Fibroblast of skin of right quadriceps (primary cell): Measurements from ENCODE around the gene MAMDC4.

ENCODE experiments used
- DNase-seq: peaks from one replicate; pipeline ENCODE4 v3.0.0-alpha.2; 2013

The MAMDC4 gene

DNA sequence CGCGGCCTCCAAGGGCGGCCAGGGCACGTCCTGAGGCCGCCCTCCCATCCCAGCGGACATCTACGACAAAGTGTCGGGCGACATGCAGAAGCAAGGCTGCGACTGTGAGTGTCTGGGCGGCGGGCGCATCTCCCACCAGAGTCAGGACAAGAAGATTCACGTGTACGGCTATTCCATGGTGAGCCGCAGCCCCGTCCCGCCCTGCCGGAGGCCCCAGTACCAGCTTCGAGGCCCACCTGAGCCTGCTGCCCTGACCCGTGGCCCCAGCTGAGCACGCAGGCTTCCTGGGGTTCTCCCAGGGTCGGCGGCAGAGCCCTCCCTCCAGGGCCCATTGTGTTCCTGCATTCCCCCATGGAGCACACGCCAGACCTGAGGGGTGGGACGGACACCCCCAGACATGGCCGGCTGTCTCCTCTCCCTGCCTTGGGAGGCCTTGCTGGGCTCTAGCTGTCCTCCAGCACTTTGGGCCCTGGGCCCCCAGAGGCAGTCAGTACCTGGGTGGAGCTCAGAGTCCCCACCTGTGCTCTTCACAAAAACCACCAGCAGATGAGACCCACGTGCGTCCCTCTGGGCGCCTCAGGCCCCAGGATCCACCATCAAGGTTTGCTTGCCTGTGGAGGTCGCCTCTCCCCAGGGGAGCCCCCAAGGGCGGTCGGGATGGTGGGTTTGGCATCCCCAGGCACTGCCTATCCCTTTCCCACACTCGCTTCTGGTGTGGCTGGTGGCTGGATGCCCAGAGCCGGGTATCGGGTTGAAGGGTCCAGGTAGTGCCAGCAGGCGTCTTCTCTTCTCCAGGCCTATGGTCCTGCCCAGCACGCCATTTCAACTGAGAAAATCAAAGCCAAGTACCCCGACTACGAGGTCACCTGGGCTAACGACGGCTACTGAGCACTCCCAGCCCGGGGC, 1.9 kb upstream of the MAMDC4 start:
- no peak for DNase-seq

DNA sequence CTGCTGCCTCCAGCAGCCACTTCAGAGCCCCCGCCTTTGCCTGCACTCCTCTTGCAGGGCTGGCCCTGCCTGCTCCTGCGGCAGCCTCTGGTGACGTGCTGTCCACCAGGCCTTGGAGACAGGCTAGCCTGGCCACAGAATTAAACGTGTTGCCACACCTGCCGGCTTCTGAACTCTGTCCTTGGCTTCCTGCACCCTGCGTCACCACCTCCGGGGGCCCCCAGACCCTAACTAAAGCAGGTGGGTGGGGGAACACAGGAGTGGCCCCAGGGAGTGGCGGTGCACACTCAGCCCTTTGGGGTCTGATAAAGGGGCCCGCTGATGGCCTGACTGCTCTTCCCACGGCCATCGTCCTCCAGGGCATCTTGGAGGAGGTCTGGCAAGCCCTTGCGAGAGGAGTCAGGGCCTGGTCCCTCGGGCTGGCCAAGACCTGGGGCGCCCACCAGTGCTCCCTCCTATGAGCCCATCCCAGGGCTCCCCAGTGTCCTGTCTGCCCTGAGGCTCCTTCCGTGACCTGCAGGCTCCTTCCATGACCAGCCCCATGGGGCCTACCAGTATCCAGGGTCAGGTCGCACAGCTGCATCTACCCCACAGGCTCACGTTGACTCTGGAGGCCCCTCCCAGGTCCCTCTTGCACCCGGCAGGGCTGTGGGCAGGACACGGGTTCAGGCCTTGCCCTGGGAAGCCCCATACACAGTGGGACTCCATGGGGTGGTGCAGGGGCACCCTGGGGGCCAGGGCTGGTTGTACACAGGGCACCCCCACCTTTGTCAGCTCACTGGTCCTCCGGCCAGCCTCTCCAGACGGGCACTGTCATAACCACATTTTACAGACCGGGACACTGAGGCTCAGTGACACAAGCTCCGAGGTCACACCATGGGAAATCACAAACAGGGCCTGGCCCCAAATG, 1.0 kb upstream of the MAMDC4 start:
- DNase-seq = no peak

DNA sequence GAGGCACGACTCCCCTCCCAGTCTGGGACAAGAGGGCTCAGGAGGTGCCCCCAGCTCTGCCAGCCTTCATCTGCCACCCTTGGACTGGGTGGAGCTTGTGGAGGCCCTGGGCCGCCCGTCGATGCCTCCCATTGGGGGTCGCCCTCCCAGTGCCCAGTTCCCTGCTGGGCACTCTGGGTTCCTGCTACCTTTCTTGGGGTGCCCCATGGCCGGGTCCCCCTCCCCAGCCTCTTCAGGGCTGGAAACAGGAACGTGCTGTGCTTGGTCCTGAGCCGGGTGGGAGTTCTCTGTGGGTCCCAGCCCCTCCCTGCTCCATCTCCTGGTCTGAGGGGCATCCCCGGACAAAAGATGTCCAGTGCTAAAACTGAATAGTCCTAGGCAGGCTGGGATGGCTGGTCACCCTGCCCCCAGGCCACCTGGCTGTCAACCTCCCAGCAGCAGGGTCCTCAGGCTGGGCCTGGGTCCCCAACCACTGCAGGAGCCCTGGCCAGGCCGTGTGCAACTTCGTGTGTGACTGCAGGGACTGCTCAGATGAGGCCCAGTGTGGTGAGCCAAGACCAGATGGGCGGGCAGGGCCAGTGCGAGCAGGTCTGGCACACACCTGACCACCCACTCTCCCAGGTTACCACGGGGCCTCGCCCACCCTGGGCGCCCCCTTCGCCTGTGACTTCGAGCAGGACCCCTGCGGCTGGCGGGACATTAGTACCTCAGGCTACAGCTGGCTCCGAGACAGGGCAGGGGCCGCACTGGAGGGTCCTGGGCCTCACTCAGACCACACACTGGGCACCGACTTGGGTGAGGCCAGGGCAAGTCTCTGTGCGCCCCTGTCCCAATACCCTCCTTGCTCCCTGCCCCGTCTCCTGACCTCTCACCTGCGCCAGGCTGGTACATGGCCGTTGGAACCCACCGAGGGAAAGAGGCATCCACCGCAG, 784 bp downstream of the MAMDC4 start:
- DNase-seq = no peak

DNA sequence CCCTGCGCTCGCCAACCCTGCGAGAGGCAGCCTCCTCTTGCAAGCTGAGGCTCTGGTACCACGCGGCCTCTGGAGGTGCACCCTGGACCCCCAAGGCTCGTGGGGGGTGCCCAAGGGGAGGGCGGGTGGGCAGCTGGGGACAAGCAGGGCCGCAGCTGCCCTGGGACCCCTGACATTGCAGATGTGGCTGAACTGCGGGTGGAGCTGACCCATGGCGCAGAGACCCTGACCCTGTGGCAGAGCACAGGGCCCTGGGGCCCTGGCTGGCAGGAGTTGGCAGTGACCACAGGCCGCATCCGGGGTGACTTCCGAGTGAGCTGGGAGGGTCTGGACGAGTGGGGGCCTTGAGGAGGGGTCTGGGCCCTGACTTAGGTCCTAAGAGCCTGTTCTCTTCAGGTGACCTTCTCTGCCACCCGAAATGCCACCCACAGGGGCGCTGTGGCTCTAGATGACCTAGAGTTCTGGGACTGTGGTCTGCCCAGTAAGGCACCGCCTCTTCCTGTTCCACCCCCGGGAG, 1.5 kb downstream of the MAMDC4 start:
- DNase-seq = no peak

DNA sequence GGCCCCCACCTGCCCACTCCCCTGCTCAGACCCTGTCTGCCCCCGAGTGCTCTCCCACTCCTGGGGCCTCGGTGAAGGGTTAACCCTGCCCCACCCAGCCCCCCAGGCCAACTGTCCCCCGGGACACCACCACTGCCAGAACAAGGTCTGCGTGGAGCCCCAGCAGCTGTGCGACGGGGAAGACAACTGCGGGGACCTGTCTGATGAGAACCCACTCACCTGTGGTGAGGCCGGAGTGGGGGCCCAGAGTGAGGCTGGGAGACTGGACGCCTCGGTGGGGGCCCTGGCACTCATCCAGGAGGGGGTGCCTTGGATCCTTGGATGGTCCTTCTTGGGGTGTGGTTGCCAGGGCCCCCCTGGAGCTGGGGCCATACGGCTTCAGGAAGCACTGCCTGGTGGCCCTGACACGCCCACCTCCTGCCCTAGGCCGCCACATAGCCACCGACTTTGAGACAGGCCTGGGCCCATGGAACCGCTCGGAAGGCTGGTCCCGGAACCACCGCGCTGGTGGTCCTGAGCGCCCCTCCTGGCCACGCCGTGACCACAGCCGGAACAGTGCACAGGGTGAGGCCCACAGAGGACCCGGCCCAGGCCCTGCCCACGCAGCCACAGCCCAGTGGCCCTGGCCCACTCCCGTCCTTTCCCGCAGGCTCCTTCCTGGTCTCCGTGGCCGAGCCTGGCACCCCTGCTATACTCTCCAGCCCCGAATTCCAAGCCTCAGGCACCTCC, 2.1 kb downstream of the MAMDC4 start:
- DNase-seq = no peak

DNA sequence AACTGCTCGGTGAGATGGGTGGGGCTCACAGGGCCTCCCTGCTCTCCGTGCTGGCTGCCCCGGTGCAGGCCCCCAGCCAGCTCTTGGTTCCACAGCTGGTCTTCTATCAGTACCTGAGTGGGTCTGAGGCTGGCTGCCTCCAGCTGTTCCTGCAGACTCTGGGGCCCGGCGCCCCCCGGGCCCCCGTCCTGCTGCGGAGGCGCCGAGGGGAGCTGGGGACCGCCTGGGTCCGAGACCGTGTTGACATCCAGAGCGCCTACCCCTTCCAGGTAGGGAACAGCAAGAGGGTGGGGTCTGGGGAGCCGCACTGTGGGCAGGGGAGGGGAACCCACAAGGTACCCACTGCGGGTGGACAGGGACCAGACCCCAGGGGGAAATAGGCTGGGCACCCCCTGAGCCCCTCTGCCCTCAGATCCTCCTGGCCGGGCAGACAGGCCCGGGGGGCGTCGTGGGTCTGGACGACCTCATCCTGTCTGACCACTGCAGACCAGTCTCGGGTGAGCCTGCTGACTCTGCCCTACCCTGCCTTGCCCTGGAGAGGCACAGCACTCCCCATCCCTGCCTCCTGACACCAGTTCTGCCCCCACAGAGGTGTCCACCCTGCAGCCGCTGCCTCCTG, 2.8 kb downstream of the MAMDC4 start:
- no peak for DNase-seq

DNA sequence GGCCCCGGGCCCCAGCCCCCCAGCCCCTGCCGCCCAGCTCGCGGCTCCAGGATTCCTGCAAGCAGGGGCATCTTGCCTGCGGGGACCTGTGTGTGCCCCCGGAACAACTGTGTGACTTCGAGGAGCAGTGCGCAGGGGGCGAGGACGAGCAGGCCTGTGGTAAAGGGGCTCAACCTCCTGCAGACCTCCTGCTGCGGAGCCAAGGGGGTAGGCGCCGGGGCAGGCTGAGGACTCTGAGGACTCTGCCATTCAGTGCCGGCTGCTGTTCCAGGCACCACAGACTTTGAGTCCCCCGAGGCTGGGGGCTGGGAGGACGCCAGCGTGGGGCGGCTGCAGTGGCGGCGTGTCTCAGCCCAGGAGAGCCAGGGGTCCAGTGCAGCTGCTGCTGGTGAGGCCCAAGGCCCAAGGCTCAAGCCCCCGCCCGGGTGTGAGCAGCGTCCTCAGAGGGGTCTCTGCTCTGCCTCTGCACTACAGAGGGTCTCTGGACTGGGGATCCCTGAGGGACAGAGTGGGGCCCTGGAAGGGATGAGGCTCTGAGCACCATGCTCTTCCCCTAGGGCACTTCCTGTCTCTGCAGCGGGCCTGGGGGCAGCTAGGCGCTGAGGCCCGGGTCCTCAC, 3.4 kb downstream of the MAMDC4 start:
- no peak for DNase-seq

DNA sequence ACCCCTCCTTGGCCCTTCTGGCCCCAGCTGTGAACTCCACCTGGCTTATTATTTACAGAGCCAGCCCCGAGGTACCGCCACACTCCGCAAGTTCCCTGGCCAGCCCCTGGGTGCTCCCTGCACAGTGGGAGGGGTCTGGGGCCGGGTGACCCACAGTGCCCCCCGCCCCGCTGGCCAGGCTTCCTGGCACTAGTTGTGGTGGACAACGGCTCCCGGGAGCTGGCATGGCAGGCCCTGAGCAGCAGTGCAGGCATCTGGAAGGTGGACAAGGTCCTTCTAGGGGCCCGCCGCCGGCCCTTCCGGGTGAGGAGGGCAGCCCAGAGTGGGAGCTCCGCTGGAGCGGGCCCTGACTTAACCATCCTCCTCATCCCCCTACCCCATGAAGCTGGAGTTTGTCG, 3.9 kb downstream of the MAMDC4 start:
- DNase-seq = no peak

DNA sequence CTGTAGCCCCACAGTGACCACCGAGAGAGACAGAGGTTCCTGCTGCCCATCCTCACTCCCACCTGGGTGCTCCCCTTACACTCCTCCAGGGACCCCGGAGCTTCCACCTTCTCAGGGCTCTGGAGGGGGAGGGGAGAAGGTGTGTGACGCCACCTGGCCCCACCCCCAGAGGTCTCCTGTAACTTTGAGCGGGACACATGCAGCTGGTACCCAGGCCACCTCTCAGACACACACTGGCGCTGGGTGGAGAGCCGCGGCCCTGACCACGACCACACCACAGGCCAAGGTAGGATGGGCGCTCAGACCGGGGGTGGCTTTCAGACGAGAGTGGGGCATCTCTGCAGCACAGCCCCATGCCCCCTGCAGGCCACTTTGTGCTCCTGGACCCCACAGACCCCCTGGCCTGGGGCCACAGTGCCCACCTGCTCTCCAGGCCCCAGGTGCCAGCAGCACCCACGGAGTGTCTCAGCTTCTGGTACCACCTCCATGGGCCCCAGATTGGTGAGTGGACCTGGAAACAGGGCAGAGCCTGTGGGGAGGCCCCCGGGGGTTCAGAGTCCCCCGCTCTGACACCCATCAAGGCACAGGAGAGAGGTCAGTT, 4.5 kb downstream of the MAMDC4 start:
- DNase-seq = no peak

DNA sequence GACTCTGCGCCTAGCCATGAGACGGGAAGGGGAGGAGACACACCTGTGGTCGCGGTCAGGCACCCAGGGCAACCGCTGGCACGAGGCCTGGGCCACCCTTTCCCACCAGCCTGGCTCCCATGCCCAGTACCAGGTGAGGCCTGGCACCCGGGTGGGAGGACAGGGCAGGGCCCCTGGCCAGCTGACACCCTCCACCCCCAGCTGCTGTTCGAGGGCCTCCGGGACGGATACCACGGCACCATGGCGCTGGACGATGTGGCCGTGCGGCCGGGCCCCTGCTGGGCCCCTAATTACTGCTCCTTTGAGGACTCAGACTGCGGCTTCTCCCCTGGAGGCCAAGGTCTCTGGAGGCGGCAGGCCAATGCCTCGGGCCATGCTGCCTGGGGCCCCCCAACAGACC, 5.0 kb downstream of the MAMDC4 start:
- no peak for DNase-seq

DNA sequence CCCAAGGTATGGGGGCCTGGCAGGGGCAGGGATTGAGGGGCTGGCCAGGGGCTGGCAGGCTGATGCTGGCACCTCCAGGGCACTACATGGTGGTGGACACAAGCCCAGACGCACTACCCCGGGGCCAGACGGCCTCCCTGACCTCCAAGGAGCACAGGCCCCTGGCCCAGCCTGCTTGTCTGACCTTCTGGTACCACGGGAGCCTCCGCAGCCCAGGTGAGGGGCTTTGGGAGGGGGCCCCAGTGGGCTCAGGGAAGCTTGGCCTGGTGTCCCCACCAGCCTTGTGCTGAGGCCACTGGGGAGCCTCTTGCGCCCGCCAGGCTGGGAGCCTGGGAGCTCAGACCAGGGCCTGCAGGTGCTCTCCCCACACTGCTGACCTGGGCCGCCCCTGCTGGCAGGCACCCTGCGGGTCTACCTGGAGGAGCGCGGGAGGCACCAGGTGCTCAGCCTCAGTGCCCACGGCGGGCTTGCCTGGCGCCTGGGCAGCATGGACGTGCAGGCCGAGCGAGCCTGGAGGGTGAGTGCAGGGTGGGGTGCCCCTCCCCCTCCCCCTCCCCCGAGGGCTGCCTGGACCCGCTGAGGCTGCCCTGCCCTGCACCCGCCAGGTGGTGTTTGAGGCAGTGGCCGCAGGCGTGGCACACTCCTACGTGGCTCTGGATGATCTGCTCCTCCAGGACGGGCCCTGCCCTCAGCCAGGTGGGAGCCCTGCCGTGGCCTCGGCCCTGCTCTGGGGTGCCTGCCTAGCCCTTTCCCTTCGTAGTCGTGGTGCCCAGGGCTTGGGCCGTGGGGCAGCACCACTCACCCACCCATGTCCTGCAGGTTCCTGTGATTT, 5.7 kb downstream of the MAMDC4 start:
- no peak for DNase-seq

DNA sequence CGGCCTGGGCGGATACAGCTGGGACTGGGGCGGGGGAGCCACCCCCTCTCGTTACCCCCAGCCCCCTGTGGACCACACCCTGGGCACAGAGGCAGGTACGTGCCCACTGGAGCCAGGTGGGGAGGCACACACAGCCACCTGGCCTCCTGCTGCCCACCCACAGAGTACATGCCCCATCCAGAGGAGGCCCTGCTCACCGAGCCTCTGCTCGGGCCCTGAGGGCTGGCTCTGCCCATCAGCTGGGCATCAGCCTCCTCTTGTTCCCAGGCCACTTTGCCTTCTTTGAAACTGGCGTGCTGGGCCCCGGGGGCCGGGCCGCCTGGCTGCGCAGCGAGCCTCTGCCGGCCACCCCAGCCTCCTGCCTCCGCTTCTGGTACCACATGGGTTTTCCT, 6.3 kb downstream of the MAMDC4 start:
- no peak for DNase-seq

DNA sequence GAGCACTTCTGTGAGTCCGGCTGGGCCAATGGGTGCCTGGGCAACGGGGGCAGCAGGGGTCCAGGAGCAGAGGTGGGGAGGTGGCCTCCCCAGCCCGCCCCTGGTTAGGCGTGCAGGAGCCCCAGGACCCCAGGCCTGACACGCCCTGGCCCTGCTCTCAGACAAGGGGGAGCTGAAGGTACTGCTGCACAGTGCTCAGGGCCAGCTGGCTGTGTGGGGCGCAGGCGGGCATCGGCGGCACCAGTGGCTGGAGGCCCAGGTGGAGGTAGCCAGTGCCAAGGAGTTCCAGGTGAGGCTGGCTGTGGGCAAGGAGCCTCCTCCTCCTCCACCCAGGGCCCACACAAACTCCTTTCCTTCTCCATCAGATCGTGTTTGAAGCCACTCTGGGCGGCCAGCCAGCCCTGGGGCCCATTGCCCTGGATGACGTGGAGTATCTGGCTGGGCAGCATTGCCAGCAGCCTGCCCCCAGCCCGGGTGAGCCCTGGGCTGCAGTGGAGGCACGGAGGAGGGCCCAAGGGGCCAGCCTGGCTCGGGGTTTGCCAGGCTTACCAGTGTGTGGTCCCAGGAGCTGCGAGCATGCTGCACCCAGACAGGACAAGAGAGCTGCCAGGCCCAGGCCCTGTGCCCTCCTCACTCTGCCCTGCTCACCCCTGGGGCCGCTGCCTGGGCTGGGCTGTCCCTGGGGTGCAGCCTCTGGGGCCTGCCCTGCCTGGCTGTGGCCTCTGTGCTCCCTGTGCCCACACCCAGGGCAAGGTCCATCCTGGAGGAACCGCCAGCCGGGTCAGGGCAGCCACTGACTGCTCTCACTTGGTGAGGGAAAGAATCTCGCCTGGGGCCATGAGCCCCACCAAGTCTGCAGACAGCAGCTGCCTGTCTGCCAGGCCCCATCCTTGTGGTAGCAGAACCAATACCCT, 7.0 kb downstream of the MAMDC4 start:
- no peak for DNase-seq

DNA sequence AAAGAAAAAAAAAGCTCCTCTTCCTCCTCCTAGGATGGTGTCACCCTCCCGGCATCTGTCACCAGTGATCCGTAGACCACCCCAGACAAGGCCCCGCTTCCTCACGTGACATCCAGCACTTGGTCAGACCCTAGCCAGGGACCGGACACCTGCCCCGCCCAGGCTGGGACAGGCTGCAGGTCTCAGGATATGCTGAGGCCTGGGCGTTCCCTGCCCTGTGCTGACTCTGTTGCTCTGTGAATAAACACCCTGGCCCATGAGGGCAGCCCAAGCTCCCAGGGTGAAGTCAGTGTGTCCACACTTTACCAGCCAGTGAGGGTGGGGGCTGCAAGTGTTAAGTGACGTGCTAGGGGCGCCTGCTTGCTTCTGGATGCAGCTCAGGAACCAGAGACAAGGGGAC, 8.4 kb downstream of the MAMDC4 start:
- DNase-seq = no peak

DNA sequence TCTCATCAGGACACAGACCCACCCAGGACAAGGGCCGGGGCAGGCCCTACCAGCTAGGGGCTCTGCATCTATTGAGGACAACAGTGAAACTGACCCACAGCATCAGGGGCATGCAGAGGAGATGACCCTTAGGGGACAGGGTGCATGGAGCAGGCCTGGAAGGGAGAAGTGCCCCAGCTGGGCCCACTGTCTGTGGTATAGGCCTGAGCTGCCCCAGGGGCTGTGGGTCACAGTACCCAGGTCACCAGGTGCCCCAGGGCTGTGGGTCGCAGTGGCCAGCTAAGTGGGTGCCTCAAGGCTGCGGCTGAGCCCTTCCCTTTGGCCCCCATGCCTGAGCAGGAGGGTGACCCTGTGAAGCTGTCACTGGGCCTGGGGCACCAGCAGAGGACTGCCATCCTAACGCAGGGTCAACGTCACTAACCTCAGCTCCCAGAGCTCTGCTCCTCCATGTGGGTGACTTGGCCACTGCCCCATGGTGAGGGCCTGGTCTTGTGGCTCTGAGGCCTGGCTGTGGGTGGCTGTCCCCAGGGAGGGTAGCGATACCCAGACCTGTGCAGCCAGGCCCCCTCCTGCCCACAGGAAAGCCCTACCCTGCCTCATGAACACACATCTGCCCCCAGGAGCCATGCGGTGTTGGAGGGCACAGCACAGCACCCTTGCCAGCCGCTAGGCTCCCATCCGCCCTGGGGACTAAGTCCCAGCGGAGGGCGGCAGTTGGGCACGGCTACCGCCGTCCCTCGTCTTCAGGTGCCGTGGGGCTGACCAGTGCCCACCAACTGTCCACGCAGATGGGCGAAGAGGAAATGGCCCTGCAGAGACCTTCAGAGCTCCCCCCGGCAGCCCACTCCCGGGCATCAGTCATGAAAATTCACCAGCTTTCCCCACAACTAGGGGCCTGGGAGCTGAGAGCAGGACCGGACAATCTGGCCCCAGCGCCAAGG, 9.1 kb downstream of the MAMDC4 start:
- DNase-seq = no peak

DNA sequence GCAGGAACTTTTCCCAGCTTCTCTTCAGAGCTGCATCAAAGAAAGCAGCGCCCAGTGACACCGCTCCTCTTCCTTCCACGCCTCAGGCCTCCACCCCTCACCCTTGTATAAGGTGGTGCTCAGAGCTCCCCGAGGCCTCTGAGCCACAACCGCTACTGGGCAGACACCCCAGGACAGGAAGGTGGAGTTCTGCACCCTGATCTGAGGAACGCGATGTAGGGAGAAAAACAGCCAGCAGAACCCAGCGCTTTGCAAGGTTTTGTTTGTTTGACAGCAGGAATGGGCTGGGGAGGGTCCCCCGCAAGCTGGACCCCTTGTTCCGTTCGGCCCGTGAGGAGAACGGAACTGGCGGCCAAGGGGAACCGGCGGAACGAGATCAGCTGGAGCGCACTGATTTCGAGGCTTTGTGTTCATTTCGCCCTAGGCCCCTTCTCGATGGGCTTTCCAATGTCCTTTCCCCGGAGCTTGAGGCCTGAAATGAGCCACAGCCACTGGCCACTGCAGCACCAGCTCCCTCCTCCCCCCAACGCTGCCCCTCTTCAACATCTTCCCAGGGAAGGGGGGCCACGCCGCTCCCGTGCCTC, 9.8 kb downstream of the MAMDC4 start:
- DNase-seq = no peak
